ENCODE results near the gene LAMA3. TPM values are rescaled to one million over a fixed set of nuclear protein-coding genes. Genes with fewer than 3 reads are reported as not detected.

LAMA3 gene
- total RNA-seq, 1 experiment from 2014 or later = 9.5 TPM

- DNase-seq (ENCODE audit: low spot score) = no peak
Observed at GRCh38 chr18:23822590-23823385, 133.5 kb downstream of the LAMA3 start.

GRCh38 chr18:23824240-23824639 is 135.0 kb downstream of the LAMA3 start:
- DNase-seq (ENCODE audit: low spot score) = peak; percentile 21

- DNase-seq (ENCODE audit: low spot score) = peak; percentile 21
Observed at GRCh38 chr18:23824669-23825068, 135.4 kb downstream of the LAMA3 start.

GRCh38 chr18:23825496-23825895 is 136.2 kb downstream of the LAMA3 start:
- DNase-seq (ENCODE audit: low spot score) = no peak

DNA sequence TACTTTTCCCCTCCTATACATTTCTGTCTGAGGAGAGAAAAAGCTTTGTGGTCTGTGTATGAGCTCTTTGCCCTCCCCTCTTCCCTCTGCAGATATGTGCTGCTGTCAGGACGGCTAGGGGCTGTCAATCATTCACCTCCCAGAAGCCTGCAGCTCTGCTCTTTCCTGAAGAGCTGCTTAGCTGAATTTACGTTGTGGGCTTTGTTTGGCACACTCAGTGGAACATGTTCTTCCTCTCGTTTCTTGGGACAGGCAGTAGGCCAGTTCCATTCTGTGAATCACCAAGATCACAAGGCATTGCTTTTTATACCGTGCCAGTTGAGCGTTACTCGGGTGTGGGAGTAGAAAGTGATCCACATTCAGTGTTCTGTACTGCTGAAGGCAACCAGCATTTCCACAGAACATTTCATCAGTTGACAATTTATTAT is 136.7 kb downstream of the LAMA3 start:
- DNase-seq (ENCODE audit: low spot score) = peak; percentile 28

GRCh38 chr18:23826850-23827620 is 137.8 kb downstream of the LAMA3 start:
- peak; percentile 3 for DNase-seq (ENCODE audit: low spot score)

DNA sequence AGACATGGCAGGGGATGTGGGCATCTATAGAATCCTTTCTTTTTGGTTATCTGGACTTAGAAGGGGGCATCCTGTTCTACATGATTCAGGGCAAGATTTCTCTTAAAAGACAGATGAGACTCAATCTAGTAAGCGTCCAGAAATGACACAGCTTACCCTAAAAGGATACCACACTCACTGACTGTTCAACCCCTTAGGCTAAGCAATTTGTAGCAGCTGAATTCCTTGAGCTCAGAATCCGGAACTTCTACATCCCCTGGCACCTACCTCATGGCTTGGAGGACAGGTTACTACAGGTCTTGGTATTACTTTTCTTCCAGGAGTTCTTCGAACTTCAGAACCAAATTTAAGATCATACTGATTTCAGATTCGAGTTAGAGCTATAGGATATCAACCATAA is 138.4 kb downstream of the LAMA3 start:
- DNase-seq (ENCODE audit: low spot score) = no peak

GRCh38 chr18:23828426-23828825 is 139.2 kb downstream of the LAMA3 start:
- DNase-seq (ENCODE audit: low spot score) = peak; percentile 82

DNA sequence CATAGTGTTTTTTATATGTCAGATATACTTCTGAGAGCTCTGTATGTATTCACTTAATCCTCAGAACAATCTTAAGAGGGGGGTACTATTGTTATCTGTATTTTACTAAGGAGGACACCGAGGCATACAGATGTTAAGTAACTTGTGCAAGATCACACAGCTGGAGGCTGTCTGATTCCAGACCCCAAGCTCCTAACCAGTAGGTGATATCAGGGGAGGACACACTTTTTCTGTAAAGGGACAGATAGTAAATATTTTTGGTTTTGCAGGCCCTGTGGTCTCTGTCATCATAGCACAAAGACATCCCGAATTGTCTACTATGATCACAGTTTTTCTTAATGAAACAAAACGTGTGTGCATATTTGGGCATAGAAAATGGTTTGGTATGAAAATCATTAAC is 143.7 kb downstream of the LAMA3 start:
- no peak for DNase-seq (ENCODE audit: low spot score)

DNA sequence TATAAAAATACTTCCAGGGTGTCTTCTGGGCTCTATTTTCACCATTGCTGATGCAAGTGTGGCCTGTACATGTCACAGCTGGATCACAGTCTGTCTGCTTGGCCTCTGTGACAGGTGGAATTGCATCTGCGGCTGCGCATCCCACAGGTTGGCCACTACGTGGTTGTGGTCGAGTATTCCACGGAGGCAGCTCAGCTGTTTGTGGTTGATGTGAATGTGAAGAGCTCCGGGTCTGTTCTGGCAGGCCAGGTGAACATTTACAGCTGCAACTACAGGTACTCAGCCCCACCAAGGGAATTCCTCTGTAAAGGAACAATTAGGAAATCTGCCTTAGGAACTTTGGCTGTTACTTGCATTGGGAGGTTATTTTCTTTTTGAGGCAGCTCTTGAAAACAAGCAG is 144.5 kb downstream of the LAMA3 start:
- no peak for DNase-seq (ENCODE audit: low spot score)

GRCh38 chr18:23835091-23835490 is 145.8 kb downstream of the LAMA3 start:
- DNase-seq (ENCODE audit: low spot score) = no peak

DNA sequence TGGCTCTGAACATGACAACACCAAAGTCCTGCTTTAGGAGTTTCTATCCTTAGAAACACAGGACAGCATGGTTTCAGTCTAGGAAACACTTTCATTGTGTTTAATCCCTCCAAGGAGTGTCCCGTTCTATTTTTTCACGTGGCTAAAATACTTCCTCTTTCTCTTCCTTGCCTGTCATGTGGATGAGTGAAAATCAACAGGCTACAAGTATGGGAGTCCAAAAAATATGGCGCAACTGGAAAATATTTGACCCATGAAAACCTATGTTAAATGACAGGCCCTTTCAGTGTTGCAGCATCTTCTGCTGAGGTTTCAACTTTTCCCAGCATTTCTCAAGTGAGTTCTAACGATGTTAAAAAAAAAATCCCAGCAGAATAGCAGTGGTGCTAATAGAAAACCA is 146.3 kb downstream of the LAMA3 start:
- DNase-seq (ENCODE audit: low spot score) = no peak

- no peak for DNase-seq (ENCODE audit: low spot score)
Observed at GRCh38 chr18:23837591-23837990, 148.3 kb downstream of the LAMA3 start.

- DNase-seq (ENCODE audit: low spot score) = no peak
Observed at GRCh38 chr18:23838233-23838632, 149.0 kb downstream of the LAMA3 start.

- no peak for DNase-seq (ENCODE audit: low spot score)
Observed at GRCh38 chr18:23838801-23839366, 149.6 kb downstream of the LAMA3 start.

- DNase-seq (ENCODE audit: low spot score) = no peak
Observed at GRCh38 chr18:23842305-23842704, 153.1 kb downstream of the LAMA3 start.

DNA sequence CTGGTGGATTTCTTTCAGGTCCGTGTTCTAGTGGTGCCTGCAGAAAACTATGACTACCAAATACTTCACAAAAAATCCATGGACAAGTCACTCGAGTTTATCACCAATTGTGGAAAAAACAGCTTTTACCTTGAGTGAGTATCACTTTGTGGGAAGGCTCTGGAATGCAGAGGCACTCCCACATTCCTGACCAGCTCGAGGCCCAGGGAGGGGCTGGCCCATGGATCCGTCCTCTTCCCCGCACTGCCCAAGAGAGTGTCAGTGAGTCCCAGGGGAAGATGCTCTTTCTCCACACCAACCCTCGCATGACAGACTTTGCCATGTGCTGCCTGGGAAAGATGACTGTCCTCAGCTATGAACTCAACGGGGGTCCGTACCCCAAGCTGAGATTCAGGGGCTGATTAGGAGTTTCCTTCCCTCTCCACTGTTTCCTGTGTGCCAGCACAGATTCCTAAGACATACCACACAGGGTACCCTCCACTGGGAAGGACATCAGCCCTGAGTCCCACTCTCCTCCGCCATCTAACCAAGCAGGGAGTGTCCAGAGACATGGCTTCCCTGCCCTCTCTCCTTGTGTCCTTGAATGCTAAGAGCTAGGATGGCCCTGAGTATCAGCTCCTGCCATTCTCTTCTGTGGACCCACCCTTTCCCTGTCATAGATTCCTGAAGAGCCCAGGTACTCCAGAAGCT is 155.9 kb downstream of the LAMA3 start:
- DNase-seq (ENCODE audit: low spot score) = peak; percentile 23

DNA sequence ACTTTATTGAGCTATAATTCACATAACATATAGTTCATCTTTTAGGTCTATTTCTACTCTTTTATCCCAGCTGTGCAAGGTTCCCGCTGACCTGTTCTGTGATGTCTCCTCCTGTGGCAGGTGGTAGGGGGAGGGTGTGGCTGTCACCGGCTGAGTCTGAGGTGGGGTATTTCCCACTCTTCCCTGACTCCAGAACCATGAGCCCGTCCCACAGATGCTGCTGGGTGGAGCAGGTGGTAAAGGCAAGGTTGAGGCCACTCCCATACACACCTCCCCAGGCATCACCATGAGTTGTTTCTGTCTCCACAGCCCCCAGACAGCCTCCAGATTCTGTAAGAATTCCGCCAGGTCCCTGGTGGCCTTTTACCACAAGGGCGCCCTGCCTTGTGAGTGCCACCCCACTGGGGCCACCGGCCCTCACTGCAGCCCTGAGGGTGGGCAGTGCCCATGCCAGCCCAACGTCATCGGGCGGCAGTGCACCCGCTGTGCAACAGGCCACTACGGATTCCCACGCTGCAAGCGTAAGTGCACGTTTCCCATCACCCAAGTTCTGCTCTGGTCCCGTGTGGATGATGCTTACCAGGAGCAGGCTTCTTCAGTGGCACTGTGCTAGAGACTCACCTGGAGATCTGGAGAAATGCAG is 156.9 kb downstream of the LAMA3 start:
- DNase-seq (ENCODE audit: low spot score) = no peak

GRCh38 chr18:23847321-23847986 is 158.2 kb downstream of the LAMA3 start:
- no peak for DNase-seq (ENCODE audit: low spot score)

- no peak for DNase-seq (ENCODE audit: low spot score)
Observed at GRCh38 chr18:23849141-23849540, 159.9 kb downstream of the LAMA3 start.

DNA sequence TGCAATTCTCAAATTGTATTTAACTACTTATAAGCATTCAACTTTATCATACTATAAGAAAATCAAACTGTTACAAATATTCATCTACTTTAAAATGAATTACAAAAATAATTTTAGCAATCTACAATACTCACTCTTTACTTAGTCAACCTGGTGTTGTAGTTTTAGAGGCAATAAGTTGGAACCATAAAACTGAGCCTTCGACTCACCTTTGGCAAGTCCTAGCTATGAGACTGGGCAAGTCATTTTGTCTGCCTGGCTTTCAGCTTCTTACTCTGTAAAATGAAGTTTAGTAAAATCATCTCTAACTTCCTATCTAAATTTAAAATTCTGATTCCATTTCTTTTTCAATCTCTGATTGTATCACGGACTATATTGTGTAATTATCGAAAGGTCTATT is 161.0 kb downstream of the LAMA3 start:
- no peak for DNase-seq (ENCODE audit: low spot score)
